Measurements from ENCODE around the gene SMARCC2.

SMARCC2 gene

GRCh38 chr12:56152756-56153677, 36.3 kb downstream of the SMARCC2 start:
- Mint-ChIP-seq H3K9me3 (no peaks in the 10 kb centered on the region), H3K4me1 (peaks cover 40% of the 10 kb centered on the region), H3K4me3 (peak overlapping the region; percentile 96), H3K27ac (peak overlapping the region; percentile 99), H3K27me3 (no peaks in the 10 kb centered on the region), H3K36me3 (no peaks in the 10 kb centered on the region)

- Mint-ChIP-seq H3K9me3 (no peaks in the 10 kb centered on the region), H3K36me3 (no peaks in the 10 kb centered on the region), H3K27me3 (no peaks in the 10 kb centered on the region), H3K27ac (peak within 1 kb of the TSS; percentile 99), H3K4me1 (peaks cover 34% of the 10 kb centered on the region), H3K4me3 (peak within 1 kb of the TSS; percentile 96)
These were observed 37.0 kb downstream of the SMARCC2 start, which contains the start of gene MYL6B for GRCh38 chr12:56152132-56152755. Gene MYL6B (plus strand): TSS chr12:56152587. CDS start chr12:56153919, 1,332 bp downstream.

GRCh38 chr12:56151672-56152131, 37.6 kb downstream of the SMARCC2 start:
- H3K9me3 Mint-ChIP-seq: no peaks in the 10 kb centered on the region
- H3K27me3 Mint-ChIP-seq: no peaks in the 10 kb centered on the region
- peaks cover 31% of the 10 kb centered on the region for H3K4me1 Mint-ChIP-seq
- H3K36me3 Mint-ChIP-seq: no peaks in the 10 kb centered on the region
- H3K4me3 Mint-ChIP-seq: peak overlapping the region; percentile 96
- peak overlapping the region; percentile 99 for H3K27ac Mint-ChIP-seq

GRCh38 chr12:56150563-56150962, 38.7 kb downstream of the SMARCC2 start:
- H3K9me3 Mint-ChIP-seq: no peaks in the 10 kb centered on the region
- no peaks in the 10 kb centered on the region for H3K27me3 Mint-ChIP-seq
- peaks cover 29% of the 10 kb centered on the region for H3K4me1 Mint-ChIP-seq
- H3K27ac Mint-ChIP-seq: peak overlapping the region; percentile 99
- no peaks in the 10 kb centered on the region for H3K36me3 Mint-ChIP-seq
- peak overlapping the region; percentile 57 for H3K4me3 Mint-ChIP-seq

- Mint-ChIP-seq H3K9me3 (no peaks in the 10 kb centered on the region), H3K27ac (no peak overlapping the region), H3K4me1 (peaks cover 36% of the 10 kb centered on the region), H3K36me3 (peaks cover 5% of the 10 kb centered on the region), H3K27me3 (no peaks in the 10 kb centered on the region), H3K4me3 (no peak overlapping the region)
These were observed 42.5 kb downstream of the SMARCC2 start for GRCh38 chr12:56146492-56147460.

- Mint-ChIP-seq H3K9me3 (no peaks in the 10 kb centered on the region), H3K36me3 (peaks cover 13% of the 10 kb centered on the region), H3K27ac (no peak overlapping the region), H3K4me1 (peaks cover 32% of the 10 kb centered on the region), H3K27me3 (no peaks in the 10 kb centered on the region), H3K4me3 (no peak overlapping the region)
These were observed 44.1 kb downstream of the SMARCC2 start for GRCh38 chr12:56145217-56145616.

- Mint-ChIP-seq H3K27ac (peak overlapping the region; percentile 88), H3K4me3 (no peak overlapping the region), H3K9me3 (no peaks in the 10 kb centered on the region), H3K4me1 (peaks cover 34% of the 10 kb centered on the region), H3K36me3 (peaks cover 19% of the 10 kb centered on the region), H3K27me3 (no peaks in the 10 kb centered on the region)
These were observed 45.4 kb downstream of the SMARCC2 start for GRCh38 chr12:56143870-56144269.

GRCh38 chr12:56143217-56143616, 46.1 kb downstream of the SMARCC2 start:
- Mint-ChIP-seq H3K27ac (peak overlapping the region; percentile 88), H3K4me1 (peaks cover 41% of the 10 kb centered on the region), H3K9me3 (no peaks in the 10 kb centered on the region), H3K4me3 (peak overlapping the region; percentile 9), H3K27me3 (no peaks in the 10 kb centered on the region), H3K36me3 (peaks cover 25% of the 10 kb centered on the region)

- H3K9me3 Mint-ChIP-seq: no peaks in the 10 kb centered on the region
- H3K4me1 Mint-ChIP-seq: peaks cover 50% of the 10 kb centered on the region
- peak overlapping the region; percentile 88 for H3K27ac Mint-ChIP-seq
- H3K36me3 Mint-ChIP-seq: peaks cover 31% of the 10 kb centered on the region
- no peaks in the 10 kb centered on the region for H3K27me3 Mint-ChIP-seq
- no peak overlapping the region for H3K4me3 Mint-ChIP-seq
These were observed 47.1 kb downstream of the SMARCC2 start for GRCh38 chr12:56141946-56142784.

- Mint-ChIP-seq H3K9me3 (no peaks in the 10 kb centered on the region), H3K36me3 (peaks cover 40% of the 10 kb centered on the region), H3K4me3 (peak overlapping the region; percentile 33), H3K27me3 (no peaks in the 10 kb centered on the region), H3K4me1 (peaks cover 63% of the 10 kb centered on the region), H3K27ac (peak overlapping the region; percentile 85)
These were observed 51.3 kb downstream of the SMARCC2 start for GRCh38 chr12:56137853-56138571.

- H3K36me3 Mint-ChIP-seq: peaks cover 33% of the 10 kb centered on the region
- no peaks in the 10 kb centered on the region for H3K9me3 Mint-ChIP-seq
- H3K27me3 Mint-ChIP-seq: no peaks in the 10 kb centered on the region
- H3K4me1 Mint-ChIP-seq: peaks cover 77% of the 10 kb centered on the region
- no peak overlapping the region for H3K4me3 Mint-ChIP-seq
- H3K27ac Mint-ChIP-seq: no peak overlapping the region
These were observed 54.4 kb downstream of the SMARCC2 start for GRCh38 chr12:56134897-56135296.

- peaks cover 14% of the 10 kb centered on the region for H3K36me3 Mint-ChIP-seq
- peak overlapping the region; percentile 83 for H3K27ac Mint-ChIP-seq
- peaks cover 70% of the 10 kb centered on the region for H3K4me1 Mint-ChIP-seq
- no peaks in the 10 kb centered on the region for H3K9me3 Mint-ChIP-seq
- peak overlapping the region; percentile 3 for H3K4me3 Mint-ChIP-seq
- no peaks in the 10 kb centered on the region for H3K27me3 Mint-ChIP-seq
These were observed 58.4 kb downstream of the SMARCC2 start for GRCh38 chr12:56130876-56131275.

GRCh38 chr12:56129942-56130495, 59.3 kb downstream of the SMARCC2 start:
- Mint-ChIP-seq H3K27me3 (no peaks in the 10 kb centered on the region), H3K4me1 (peaks cover 65% of the 10 kb centered on the region), H3K36me3 (peaks cover 14% of the 10 kb centered on the region)

More at GRCh38 chr12:56129942-56130495, 59.3 kb downstream of the SMARCC2 start:
- peak overlapping the region; percentile 92 for H3K4me3 Mint-ChIP-seq
- H3K27ac Mint-ChIP-seq: peak overlapping the region; percentile 93
- no peaks in the 10 kb centered on the region for H3K9me3 Mint-ChIP-seq

Measured in activated naive CD4-positive, alpha-beta T cell treated with anti-CD3 and anti-CD28 coated beads, Interleukin-2, amount 50 U/mL, for 24 hours (primary cell).